22Rv1 (cell line): ENCODE results near the gene GVQW3.

Experiments used
- CTCF ChIP-seq: fragments of 450-650 bp; IDR thresholded peaks from 2 replicates; pipeline ENCODE4 v1.5.1; 2017; ENCODE audit warnings: mild to moderate bottlenecking
- ZFX ChIP-seq: fragments of 450-650 bp; IDR thresholded peaks from 2 replicates; pipeline ENCODE4 v1.6.1; 2017; ENCODE audit warnings: antibody characterized with exemption, borderline replicate concordance

GRCh38 chr11:76388408-76388807, 7.3 kb downstream of the GVQW3 start:
- TF ChIP-seq CTCF (no peak), ZFX (no peak)
